GM19468 (cell line): Measurements from ENCODE around the gene STON2.
"Not testable (repeated sequence)": the region's sequence is repeated elsewhere in the genome, so short reads cannot be mapped to it uniquely, and the experiment has no call there.

ENCODE experiments used
- ATAC-seq: cut with Tn5 transposase; IDR thresholded peaks from one replicate; pipeline ENCODE4 v1.9.1; 2021; ENCODE audit warnings: mild to moderate bottlenecking, moderate library complexity, moderate number of reproducible peaks; ENCODE audit not compliant: unreplicated experiment; ENCODE audit errors: extremely low read depth

Gene STON2

GRCh38 chr14:81385419-81385818 is 14.7 kb downstream of the STON2 start:
- ATAC-seq = no peak

GRCh38 chr14:81384900-81385299 is 15.2 kb downstream of the STON2 start:
- no peak for ATAC-seq

GRCh38 chr14:81382517-81383225 is 17.5 kb downstream of the STON2 start:
- no peak for ATAC-seq

GRCh38 chr14:81380009-81380408 is 20.1 kb downstream of the STON2 start:
- not testable (repeated sequence) for ATAC-seq

GRCh38 chr14:81371802-81372201 is 28.3 kb downstream of the STON2 start:
- ATAC-seq = no peak

- no peak for ATAC-seq
These were observed 32.6 kb downstream of the STON2 start for GRCh38 chr14:81367563-81367962.

GRCh38 chr14:81366884-81367283 is 33.2 kb downstream of the STON2 start:
- ATAC-seq = no peak

- ATAC-seq = no peak
These were observed 33.9 kb downstream of the STON2 start for GRCh38 chr14:81366214-81366613.

- no peak for ATAC-seq
These were observed 36.3 kb downstream of the STON2 start for GRCh38 chr14:81363746-81364378.

- no peak for ATAC-seq
These were observed 46.3 kb downstream of the STON2 start for GRCh38 chr14:81353691-81354323.

- no peak for ATAC-seq
These were observed 47.7 kb downstream of the STON2 start for GRCh38 chr14:81352413-81352812.

- ATAC-seq = no peak
These were observed 48.9 kb downstream of the STON2 start for GRCh38 chr14:81351205-81351604.

- no peak for ATAC-seq
These were observed 49.6 kb downstream of the STON2 start for GRCh38 chr14:81350344-81351130.

- no peak for ATAC-seq
These were observed 52.1 kb downstream of the STON2 start for GRCh38 chr14:81348061-81348460.

GRCh38 chr14:81345781-81346180 is 54.3 kb downstream of the STON2 start:
- ATAC-seq = no peak

- no peak for ATAC-seq
These were observed 55.5 kb downstream of the STON2 start for GRCh38 chr14:81344481-81345160.

- ATAC-seq = no peak
These were observed 56.4 kb downstream of the STON2 start for GRCh38 chr14:81343701-81344100.

- ATAC-seq = no peak
These were observed 57.1 kb downstream of the STON2 start for GRCh38 chr14:81342850-81343580.

GRCh38 chr14:81341781-81342180 is 58.3 kb downstream of the STON2 start:
- ATAC-seq = no peak

GRCh38 chr14:81341370-81341769 is 58.8 kb downstream of the STON2 start:
- no peak for ATAC-seq
